Endothelial cell (in vitro differentiated cells): ENCODE data around the gene USP20. TPM values are rescaled to one million over a fixed set of nuclear protein-coding genes. Genes with fewer than 3 reads are reported as not detected.

Experiments
- DNase-seq: peaks from one replicate; pipeline ENCODE4 v3.0.0; 2021; ENCODE audit warnings: low spot score
- H3K27ac Mint-ChIP-seq: one replicate; pipeline ENCODE4 v1.8.0; 2021; ENCODE audit warnings: mixed read lengths, inconsistent platforms; ENCODE audit not compliant: unreplicated experiment
- H3K27me3 Mint-ChIP-seq: one replicate; pipeline ENCODE4 v1.8.0; 2021; ENCODE audit warnings: mild to moderate bottlenecking, moderate library complexity, mixed read lengths, inconsistent platforms; ENCODE audit not compliant: unreplicated experiment
- H3K36me3 Mint-ChIP-seq: one replicate; pipeline ENCODE4 v1.8.0; 2021; ENCODE audit warnings: mild to moderate bottlenecking, low read depth, mixed read lengths, inconsistent platforms; ENCODE audit not compliant: unreplicated experiment
- H3K4me1 Mint-ChIP-seq: one replicate; pipeline ENCODE4 v1.8.0; 2021; ENCODE audit warnings: mild to moderate bottlenecking, mixed read lengths, inconsistent platforms; ENCODE audit not compliant: unreplicated experiment
- H3K4me3 Mint-ChIP-seq: one replicate; pipeline ENCODE4 v1.8.0; 2021; ENCODE audit warnings: mild to moderate bottlenecking, mixed read lengths, inconsistent platforms; ENCODE audit not compliant: unreplicated experiment
- H3K9me3 Mint-ChIP-seq: one replicate; pipeline ENCODE4 v1.8.0; 2021; ENCODE audit warnings: mixed read lengths, inconsistent platforms; ENCODE audit not compliant: unreplicated experiment
- total RNA-seq: library from RNA; stranded (reverse); fragmentation: NEBNext Ultra II Directional; extraction: Animal tissue kit (Norgen Biotek cat#: 25700); gene quantifications from one replicate; pipeline ENCODE4 v1.2.1, GENCODE V29; 2021; ENCODE audit not compliant: unreplicated experiment
- TF ChIP-seq, protein P1 (sequence below): fragments of 200-600 bp; sonication (generic); IDR thresholded peaks from one replicate; pipeline ENCODE4 v1.5.0; 2021; ENCODE audit warnings: antibody characterized with exemption; ENCODE audit not compliant: unreplicated experiment

USP20 gene
- total RNA-seq, 1 donor from 2014 or later, result 21.7 TPM

DNA sequence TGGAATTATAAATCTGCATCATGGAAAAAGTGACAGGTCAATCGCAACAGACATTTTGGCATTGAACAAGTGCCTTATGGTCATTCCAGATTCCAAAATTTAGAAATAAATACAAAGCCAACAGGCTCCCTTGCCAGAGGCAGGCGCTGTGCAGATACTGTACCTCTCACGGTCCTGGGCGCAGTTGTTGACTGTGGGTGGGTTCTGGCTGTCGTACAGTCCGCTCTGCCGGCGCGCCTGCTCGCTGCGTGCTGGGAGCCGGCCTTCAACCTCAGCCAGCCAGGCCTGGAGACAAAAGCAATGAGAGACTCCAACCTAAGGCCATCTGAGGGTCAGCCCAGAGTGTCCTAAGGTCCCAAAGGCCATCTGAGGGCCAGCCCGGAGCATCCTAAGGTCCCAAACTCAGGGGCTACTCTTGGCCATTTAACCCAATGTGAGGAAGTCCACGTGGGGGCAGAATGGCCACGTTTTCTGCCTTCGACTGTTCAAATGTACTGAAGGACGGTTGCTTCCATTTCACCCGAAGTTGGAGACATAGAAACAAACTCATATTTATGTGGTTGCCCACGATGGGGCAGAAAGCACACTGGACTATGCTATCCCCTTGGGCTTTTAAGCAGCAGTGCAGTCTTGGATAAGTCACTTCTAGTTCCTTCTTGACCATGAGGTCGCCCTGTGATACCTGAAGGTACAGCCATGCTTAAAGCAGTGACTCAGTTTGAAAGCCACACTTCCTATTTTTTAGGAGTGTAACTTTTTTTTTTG is 65.2 kb downstream of the USP20 start:
- H3K4me3 Mint-ChIP-seq, result peak overlapping the region; percentile 76
- TF ChIP-seq, protein P1, sequence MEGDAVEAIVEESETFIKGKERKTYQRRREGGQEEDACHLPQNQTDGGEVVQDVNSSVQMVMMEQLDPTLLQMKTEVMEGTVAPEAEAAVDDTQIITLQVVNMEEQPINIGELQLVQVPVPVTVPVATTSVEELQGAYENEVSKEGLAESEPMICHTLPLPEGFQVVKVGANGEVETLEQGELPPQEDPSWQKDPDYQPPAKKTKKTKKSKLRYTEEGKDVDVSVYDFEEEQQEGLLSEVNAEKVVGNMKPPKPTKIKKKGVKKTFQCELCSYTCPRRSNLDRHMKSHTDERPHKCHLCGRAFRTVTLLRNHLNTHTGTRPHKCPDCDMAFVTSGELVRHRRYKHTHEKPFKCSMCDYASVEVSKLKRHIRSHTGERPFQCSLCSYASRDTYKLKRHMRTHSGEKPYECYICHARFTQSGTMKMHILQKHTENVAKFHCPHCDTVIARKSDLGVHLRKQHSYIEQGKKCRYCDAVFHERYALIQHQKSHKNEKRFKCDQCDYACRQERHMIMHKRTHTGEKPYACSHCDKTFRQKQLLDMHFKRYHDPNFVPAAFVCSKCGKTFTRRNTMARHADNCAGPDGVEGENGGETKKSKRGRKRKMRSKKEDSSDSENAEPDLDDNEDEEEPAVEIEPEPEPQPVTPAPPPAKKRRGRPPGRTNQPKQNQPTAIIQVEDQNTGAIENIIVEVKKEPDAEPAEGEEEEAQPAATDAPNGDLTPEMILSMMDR, result no peak
- peaks cover 12% of the 10 kb centered on the region for H3K27me3 Mint-ChIP-seq
- no peak for DNase-seq
- no peaks in the 10 kb centered on the region for H3K9me3 Mint-ChIP-seq
- peaks cover 48% of the 10 kb centered on the region for H3K4me1 Mint-ChIP-seq
- peak overlapping the region; percentile 61 for H3K27ac Mint-ChIP-seq
- peaks cover 72% of the 10 kb centered on the region for H3K36me3 Mint-ChIP-seq

GRCh38 chr9:129901993-129902739 is 66.9 kb downstream of the USP20 start:
- H3K4me3 Mint-ChIP-seq, result peak overlapping the region; percentile 22
- peaks cover 71% of the 10 kb centered on the region for H3K36me3 Mint-ChIP-seq
- TF ChIP-seq, protein P1, result no peak
- DNase-seq, result no peak
- peaks cover 38% of the 10 kb centered on the region for H3K4me1 Mint-ChIP-seq
- peaks cover 9% of the 10 kb centered on the region for H3K27me3 Mint-ChIP-seq
- H3K27ac Mint-ChIP-seq, result peak overlapping the region; percentile 70
- H3K9me3 Mint-ChIP-seq, result no peaks in the 10 kb centered on the region

GRCh38 chr9:129902740-129903134 is 67.5 kb downstream of the USP20 start:
- Mint-ChIP-seq H3K4me3 (peak overlapping the region; percentile 21), H3K9me3 (no peaks in the 10 kb centered on the region), H3K36me3 (peaks cover 75% of the 10 kb centered on the region), H3K4me1 (peaks cover 37% of the 10 kb centered on the region), H3K27ac (peak overlapping the region; percentile 70), H3K27me3 (peaks cover 8% of the 10 kb centered on the region)
- DNase-seq, result no peak
- TF ChIP-seq, protein P1, result no peak

- TF ChIP-seq, protein P1, result no peak
- DNase-seq, result no peak
- Mint-ChIP-seq H3K4me3 (peak overlapping the region; percentile 42), H3K9me3 (no peaks in the 10 kb centered on the region), H3K36me3 (peaks cover 62% of the 10 kb centered on the region), H3K27ac (peak overlapping the region; percentile 18), H3K4me1 (peaks cover 27% of the 10 kb centered on the region), H3K27me3 (peaks cover 2% of the 10 kb centered on the region)
These were observed 69.5 kb downstream of the USP20 start for GRCh38 chr9:129904734-129905133.

DNA sequence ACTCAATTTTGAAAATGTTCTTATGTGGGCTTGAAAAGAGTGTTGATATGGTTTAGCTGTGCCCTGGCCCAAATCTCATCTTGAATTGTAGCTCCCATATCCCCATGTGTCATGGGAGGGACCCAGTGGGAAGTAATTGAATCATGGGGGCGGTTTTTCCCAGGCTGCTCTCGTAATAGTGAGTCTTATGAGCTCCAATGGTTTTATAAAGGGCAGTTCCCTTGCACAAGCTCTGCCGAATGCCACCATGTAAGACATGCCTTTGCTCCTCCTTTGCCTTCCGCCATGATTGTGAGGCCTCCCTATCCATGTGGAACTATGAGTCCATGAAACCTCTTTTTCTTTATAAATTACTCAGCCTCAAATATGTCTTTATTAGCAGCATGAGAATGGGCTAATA is 71.0 kb downstream of the USP20 start:
- H3K4me3 Mint-ChIP-seq, result peak overlapping the region; percentile 62
- TF ChIP-seq, protein P1, result no peak
- H3K36me3 Mint-ChIP-seq, result peaks cover 58% of the 10 kb centered on the region
- H3K9me3 Mint-ChIP-seq, result no peaks in the 10 kb centered on the region
- DNase-seq, result no peak
- peaks cover 2% of the 10 kb centered on the region for H3K27me3 Mint-ChIP-seq
- no peak overlapping the region for H3K27ac Mint-ChIP-seq
- H3K4me1 Mint-ChIP-seq, result peaks cover 27% of the 10 kb centered on the region
